Stimulated activated CD4-positive, alpha-beta T cell treated with anti-CD3 and anti-CD28 coated beads, TNF-alpha, amount 100 ng/mL, for 1 hour (primary cell): ENCODE data around the gene MOK.
"Not testable (repeated sequence)": the region's sequence is repeated elsewhere in the genome, so short reads cannot be mapped to it uniquely, and the experiment has no call there.

Experiments
- DNase-seq, 3 donors: peaks; one replicate each; pipeline ENCODE4 v3.0.0-alpha.2; 2020; ENCODE audit warnings: low read depth in 3 of 3, low spot score in 1 of 3

MOK gene, protein sequence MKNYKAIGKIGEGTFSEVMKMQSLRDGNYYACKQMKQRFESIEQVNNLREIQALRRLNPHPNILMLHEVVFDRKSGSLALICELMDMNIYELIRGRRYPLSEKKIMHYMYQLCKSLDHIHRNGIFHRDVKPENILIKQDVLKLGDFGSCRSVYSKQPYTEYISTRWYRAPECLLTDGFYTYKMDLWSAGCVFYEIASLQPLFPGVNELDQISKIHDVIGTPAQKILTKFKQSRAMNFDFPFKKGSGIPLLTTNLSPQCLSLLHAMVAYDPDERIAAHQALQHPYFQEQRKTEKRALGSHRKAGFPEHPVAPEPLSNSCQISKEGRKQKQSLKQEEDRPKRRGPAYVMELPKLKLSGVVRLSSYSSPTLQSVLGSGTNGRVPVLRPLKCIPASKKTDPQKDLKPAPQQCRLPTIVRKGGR

DNA sequence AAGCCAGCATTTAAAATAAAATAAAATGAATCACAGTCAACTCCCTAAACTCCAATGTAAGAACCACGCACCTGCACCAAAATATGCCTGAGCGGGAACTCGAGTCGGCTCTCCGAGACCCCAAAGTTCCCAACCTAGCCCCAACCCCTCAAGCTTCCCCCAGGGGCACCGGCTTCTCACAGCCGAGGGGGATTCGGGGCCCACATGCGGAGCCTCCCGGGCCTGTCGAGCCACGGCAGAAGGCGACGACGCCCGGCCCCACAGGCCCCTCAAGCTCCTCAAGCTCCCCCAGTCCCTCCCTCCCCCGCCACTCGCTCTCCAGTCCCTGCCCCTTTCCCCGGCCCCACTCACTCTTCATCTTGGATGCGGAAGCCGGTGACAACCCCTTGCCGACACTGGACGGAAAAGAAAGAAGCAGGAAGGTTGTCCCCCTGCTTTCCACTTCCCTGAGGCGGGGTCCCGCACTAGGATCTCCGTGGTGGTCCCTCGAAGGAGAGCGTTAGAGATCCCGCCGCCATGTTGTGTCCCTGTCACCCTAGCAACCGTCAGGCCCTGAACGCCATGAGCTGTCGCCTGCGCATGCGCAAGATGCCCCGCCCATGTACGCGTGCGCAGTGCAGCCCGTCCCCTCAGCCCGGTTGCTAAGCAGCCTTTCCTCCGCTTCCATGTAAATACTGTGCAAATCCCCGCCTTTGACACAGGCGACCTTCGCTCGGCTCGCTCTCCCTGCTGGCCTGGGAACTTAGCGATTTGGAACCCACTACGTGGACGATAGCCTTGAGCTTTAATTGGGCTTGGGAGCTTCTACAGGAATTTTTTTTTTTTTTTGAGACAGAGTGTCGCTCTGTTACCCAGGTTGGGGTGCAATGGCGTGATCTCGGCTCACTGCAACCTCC, at the start of gene MOK:
TSS of gene MOK (minus strand) at position 554 of the 896 bp plus-strand sequence. CDS start at position 358, 196 bp downstream.
- peak; percentile 91 to 97 (median 97) for DNase-seq

DNA sequence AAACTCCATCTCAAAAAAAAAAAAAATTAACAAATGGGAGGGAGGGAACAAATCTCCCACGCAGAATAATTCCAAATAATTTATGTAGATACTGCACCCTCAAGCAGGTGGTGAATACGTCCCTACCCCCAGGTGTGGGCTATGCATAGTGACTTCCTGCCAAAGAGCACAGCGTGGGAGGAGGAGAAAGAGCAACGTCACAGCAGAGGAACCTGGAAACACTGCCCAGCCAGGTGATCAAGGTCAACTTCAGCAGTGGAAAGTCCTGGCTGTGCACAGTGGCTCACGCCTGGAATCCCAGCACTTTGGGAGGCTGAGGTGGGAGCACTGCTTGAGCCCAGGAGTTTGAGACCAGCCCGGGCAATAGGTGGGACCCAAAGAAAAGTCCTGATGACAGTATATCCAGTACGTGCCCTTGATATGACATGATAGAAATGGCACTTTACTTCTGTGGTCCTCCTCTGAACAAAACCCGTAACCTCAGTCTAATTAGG, 48.2 kb upstream of the MOK start:
- DNase-seq: no peak

DNA sequence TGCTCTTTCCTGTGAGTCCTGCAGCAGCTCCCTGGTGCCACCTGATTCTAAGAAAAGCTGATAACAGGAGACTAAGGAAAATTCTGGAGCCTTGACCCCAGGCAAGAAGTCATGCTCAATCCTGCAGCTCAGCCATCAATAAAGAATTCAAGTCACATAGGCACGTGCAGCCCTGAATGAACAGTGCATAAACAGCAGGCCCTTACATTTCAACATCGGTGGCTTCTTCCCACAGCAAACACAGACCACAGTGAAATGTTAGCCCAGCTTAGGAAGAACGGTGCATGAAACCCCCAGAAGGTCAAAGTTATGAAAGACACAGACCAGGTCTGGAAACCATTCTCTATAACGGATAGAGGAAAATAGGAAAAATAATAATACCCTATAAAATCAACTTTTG, 47.2 kb upstream of the MOK start:
- no peak for DNase-seq

DNA sequence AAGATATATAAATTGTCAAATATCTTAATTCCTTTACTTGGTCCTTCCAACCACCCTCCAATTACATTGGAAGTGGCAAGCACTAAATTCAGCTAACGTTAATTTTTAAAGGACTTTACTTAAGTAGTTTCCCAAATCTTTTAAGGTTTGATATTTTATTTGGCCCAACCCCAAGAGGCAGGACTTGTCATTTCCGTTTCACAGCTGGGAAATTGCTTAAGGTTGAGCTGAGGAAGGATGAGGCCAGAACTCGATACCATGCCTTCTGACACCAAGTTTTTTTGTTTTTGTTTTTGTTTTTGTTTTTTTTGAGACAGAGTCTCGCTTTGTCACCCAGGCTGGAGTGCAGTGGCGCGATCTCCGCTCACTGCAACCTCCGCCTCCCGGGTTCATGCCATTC, 46.6 kb upstream of the MOK start:
- DNase-seq: not testable (repeated sequence)

DNA sequence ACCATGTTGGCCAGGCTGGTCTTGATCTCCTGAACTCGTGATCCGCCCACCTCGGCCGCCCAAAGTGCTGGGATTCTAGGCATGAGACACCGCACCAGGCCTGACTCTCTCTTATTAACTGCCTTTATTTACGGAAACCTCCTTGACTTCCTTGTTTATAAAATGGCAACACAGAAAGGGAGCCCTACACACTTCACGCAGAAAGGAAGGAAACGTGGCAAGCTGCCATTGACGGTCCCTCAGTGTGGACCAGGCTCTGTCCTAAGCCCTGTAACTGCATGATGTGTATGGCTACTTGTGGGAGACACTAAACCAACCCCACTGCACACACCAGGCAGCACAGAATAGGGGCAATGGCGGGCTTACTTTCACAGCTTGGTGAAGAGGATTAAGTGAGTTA, 46.1 kb upstream of the MOK start:
- DNase-seq: no peak

DNA sequence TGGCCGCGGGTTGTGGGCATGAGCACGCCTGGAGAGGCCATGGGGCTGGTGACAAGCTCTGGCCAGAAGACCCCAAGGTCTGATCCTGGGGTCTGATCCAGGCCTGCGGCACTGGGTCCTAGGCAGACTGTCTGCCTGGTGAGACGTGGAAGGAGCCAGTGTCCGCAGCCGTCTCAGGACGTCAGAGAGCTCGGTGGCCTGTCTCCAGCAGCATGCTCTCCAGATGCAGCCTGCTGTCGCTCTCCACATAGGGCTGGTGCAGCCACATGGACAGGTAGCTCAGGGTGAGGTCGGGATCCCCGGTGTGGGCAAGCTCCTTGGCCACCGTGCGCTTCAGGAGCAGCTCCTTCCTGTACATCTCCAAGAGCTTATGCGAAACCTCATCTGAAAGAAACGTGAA, 43.4 kb upstream of the MOK start:
- DNase-seq: no peak

DNA sequence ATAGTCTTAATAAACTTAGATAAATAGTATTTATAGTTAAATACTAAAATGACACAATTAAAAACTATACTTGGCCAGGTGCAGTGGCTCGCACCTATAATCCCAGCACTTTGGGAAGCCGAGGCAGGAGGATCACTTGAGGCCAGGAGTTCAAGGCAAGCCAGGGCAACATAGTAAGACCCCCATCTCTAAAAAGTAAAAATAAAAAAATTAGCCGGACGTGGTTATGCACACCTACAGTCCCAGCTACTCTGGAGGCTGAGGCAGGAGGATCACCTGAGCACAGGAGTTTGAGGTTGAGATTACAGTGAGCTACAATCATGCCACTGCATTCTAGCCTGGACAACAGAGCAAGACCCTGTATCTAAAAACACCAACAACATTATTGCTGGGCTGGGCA, 41.7 kb upstream of the MOK start:
- DNase-seq: no peak

DNA sequence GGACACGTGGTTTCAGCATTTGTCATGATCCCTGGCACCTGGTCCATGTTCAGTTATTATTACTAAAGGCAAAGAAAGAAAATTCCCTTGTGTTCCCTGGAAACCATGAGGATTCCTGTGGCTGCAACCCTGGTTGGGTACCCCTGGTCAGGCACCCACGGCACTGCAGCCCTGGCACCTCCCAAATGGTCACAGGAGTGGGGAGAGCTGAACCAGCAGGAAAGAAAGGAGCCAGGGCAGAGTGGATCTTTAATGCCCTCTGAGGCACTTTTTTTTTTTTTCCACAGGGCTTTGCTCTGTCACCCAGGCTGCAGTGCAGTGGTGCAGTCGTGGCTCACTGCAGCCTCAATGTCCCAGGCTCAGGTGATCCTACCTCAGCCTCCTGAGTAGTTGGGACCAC, 40.3 kb upstream of the MOK start:
- no peak for DNase-seq

DNA sequence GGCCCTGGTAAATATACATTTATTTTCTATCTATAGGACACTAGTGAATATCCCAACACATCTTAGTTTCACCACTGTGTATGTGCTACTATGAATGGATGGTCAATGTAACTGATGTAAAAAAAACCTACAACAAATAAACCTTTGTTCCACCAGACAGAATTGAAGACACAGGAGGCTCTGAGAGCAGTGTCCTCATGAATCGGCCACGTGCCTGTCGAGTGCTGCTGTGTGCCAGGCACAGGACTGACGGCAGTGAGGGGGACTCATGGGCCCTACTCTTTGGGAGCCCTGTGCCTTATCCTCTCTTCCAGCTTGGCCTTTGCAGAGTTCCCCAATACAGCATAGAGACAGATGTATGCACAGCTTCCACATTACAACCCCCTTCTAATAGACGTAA, 39.5 kb upstream of the MOK start:
- DNase-seq: no peak

DNA sequence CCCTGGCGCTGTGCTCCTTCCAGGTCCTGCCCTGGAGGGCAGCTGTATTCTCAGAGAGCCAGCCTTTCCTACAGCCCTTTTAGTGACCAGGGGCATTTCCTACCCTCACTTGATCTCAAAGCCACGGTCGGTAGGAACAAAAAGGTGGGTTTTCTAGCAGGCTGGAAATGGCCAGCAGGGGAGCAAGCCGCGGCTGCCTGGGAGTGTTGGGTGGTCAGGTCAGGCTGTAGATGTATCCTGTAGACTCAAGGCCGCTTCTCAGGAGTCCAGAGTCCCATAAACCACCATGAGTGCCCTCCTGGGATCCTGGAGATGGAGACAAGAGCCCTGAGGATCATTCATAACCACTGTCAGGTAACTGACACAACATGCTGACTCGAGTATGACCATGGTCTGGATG, 39.1 kb upstream of the MOK start:
- no peak for DNase-seq

DNA sequence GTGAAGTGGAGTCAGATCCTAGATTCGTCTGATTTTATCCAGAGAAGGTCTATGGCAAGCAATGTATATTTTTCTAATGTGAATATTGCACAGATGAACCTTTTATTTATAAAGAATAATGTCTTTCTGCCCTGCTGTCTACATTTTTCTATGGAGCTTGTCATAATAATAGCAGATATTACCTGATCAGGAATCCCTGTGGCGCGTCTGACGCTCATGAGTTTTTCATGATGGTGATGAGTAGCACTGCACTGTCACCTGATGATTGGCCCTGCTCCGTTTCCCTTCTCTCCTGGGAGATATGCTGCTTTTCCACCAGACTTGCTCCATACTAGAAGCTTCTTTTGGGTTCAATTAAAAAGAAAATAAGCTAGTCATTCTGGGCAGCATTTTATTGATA, 37.3 kb upstream of the MOK start:
- no peak for DNase-seq

DNA sequence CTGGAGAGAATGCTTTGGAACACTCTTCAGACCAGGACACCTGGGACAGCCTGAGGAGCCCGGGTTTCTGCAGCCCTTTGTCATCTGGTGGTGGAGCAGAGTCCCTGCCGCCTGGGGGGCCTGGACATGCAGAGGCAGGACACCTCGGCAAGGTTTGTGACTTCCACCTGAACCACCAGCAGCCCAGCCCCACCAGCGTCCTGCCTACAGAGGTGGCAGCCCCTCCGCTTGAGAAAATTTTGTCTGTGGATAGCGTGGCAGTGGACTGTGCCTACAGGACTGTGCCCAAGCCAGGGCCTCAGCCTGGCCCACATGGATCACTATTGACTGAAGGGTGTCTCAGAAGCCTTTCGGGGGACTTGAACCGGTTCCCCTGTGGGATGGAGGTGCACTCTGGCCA, 36.6 kb upstream of the MOK start:
- no peak for DNase-seq

DNA sequence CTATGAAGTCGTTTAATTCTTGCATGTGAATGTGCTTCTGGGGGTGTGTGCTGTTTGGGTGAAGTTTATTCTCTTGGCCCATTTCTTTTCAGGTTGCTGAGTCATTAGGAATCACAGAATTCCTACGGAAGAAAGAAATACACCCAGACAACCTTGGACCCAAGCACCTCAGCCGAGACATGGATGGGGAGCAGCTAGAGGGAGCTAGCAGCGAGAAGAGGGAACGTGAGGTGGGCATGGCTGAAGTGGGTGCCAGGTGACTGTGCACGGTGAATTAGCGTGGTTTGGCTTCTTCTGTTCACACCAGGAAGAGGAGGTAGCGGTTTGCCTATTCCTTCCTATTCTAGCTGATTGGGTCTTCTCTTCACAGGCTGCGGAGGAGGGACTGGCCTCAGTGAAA, 33.8 kb upstream of the MOK start:
- no peak for DNase-seq

DNA sequence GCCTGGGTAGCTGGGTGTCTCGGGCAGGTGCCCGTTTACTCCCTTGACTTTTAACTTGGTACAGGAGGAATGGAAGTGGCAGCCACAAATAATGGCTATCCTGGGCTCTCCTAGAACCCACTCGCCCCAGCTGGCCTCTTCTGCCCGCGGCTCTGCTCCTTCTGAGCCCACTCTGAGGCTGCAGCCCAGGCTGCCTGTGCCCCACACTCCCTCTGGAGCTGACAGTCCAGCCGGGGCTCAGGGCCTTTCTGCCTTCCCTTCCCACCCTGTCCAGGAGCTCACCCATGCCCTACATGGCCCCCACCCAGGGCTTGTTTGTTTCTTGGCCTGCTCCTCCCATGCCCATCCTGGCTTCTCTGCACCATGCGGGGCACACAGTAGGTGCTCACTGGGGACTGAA, 30.2 kb upstream of the MOK start:
- DNase-seq: no peak

DNA sequence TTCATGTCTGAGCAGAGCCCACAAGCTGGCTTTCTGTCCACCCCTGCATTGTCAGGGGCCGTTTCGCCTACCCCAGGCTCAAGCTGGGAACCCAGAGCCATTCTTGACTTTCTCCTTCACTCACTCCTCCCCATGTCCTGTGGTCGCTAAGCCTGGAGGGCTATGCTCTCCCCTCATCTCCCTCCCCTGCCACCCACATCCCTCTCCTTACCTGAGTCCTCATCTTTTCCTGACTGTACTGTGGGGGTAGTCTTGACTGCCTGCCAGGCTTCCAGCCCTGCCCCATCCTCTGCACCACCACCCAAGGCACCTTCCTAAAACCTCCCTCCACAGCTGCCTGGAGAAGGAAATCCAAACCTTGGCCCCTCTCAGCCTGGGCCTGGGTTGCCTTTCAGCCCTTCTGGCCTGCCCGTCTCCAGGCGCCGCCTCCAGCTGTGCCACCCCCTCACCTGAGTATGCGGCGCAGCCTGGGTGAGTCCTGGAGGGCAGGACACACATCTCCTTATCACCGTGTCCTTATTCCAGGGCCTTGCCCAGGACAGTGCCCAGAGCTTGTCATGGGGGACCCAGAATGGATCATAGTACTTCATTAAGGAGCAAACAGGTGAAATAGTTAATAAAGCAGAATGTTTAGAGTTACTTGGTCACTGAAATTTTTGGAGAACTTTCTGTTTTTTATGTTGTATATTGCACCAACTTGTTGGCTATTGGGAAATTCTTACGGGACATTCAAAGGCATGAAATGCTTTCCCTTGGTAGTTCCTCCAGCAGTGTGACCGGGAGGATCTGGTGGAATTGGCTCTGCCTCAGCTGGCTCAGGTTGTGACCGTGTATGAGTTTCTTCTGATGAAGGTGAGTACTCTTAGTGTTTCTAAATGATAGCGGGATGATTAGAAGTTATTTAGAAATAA, 29.1 kb upstream of the MOK start:
- no peak for DNase-seq

DNA sequence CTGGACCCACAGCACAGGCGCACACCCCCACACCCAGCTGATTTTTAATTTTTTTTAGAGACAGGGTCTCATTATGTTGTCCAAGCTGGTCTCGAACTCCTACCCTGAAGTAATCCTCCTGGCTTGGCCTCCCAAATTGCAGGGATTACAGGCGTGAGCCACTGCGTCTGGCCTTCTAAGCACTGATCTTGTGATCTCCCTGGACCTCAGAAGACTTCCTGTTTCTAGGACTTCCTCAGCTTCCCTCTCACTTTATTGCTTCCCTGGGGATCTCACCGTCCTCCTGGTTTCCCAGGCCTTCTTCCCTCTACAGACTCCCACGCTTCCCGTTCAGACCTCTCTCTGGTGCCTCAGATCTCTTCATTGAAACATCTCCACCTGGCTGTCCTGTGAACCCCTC, 28.4 kb upstream of the MOK start:
- DNase-seq: no peak

DNA sequence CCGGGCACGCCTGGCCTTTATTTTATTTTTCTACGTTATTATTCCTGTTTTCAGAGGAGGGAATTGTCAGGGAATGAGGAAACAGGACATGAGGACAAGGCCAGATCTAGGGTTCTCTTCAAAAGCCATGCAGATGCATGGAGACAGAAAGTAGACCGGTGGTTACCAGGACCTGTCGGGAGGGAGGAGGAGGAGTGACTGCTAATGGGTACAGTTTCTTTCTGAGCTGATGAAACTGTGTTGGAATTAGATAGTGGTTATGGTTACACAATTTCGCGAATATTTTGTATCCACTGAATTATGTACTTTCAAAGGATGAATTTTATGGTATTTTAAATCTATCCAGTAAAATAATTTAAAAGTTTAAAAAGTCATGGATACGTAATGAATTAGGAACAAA, 25.8 kb upstream of the MOK start:
- no peak for DNase-seq

DNA sequence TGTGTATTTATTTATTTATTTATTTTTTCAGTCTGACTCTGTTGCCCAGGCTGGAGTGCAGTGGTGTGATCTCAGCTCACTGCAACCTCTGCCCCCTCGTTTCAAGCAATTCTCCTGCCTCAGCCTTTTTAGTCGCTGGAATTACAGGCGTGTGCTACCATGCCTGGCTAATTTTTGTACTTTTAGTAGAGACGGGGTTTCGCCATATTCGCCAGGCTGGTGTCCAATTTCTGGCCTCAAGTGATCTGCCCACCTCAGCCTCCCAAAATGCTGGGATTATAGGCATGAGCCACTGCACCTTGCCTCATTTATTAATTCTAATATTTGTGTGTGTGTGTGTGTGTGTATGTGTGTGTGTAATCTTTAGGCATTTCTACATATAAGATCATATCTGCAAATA, 24.4 kb upstream of the MOK start:
- DNase-seq: not testable (repeated sequence)

DNA sequence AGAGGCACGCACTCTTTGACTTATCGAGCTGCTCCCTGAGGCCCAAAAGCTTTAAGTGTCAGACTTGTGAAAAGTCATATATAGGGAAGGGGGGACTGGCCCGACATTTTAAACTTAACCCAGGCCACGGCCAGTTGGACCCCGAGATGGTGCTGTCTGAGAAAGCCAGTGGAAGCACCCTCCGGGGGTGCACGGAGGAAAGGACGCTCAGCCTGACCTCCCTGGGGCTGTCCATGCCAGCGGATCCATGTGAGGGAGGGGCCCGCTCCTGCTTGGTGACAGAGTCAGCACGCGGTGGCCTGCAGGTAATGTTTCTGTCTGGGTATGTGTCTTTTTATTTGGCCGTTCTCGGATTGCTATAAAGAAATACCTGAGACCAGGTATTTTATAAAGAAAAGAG, 21.6 kb upstream of the MOK start:
- DNase-seq: no peak

DNA sequence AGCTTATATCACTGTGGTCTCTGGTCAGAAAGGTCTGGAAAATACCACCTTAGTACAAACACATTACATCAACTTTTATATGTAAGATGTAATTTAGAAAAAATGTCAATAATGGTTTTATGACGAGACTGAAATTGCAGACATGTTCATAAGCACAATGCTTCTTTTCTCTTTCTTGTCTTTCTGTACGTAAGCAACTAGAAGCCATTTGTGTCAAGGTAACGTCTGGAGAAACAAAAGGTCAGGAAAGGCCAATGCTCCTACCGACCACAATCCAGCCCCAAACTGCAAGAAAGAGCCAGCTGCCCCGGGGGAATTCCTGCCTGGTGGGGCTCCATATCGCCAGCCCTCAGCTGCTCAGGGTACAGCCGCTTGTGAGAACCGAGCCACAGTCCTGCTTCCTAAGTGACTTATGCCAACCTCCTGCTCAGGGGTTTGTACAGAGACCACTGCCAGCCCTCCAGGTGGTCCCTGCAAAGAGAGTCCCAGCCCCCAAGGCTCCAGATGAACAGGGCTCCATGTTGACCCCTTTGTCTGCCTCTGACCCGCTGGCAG, 20.9 kb upstream of the MOK start:
- DNase-seq: no peak

DNA sequence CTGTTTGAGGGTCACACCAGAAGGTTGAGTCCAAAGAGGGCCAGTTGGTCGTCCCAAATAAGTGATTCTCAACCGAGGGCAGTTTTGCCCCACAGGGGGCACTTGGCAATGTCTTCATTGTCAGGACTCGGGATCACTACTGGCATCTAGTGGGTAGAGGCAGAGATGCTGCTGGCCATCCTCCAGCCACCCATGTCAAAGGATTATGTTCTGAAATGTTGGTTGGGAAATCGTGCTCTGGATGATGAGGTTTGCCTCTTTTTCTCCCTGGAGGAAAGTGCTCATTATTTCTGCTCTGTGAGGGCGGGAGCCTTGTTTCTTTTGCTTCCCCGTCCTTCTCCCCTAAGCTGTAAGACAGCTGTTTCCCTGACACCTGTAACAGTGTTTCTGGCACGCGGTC, 18.1 kb upstream of the MOK start:
- DNase-seq: no peak
